GM18502 (cell line): Measurements from ENCODE around the gene KIRREL3.

Experiments
- ATAC-seq: cut with Tn5 transposase; IDR thresholded peaks from one replicate; pipeline ENCODE4 v1.9.1; 2021; ENCODE audit warnings: mild to moderate bottlenecking; ENCODE audit not compliant: unreplicated experiment, poor library complexity

The KIRREL3 gene

DNA sequence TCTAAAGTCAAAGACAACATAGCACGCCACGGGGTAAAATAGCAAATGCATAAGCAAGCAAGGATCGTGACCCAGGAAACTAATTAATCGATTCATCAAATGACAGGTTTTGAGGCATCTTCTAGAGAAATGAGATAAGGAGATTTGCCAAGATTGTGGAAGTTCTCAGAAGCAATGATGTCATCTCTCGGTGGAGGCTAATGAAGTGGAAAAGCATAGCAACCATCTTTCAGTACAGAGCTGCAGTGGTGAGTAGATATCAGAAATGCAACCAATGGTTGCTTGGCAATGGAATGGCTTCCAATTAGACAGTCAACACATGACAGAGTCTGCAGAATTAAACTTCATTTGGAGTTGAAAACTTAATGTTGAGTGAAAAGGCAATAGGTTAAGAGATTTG is 116.0 kb downstream of the KIRREL3 start:
- ATAC-seq = no peak

DNA sequence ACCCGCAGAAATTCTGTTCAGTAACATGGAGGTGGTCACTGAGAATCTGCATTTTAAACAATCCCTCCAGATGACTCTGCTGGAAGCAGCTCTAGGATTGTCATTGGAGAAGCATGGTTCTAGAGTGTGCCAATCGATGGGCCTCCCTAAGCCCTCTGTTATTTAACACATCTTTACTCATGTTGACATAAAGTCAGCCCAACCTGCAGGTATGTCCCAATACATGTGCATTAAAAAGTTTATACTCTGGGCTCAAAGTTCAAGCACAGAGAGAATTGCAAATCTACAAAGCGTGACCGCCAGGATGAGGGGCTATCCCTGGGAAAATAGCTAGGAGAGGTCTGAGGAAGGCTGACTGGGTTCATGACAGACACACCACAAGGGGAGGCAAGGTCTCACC is 116.4 kb downstream of the KIRREL3 start:
- ATAC-seq = no peak

GRCh38 chr11:126880872-126881271 is 119.7 kb downstream of the KIRREL3 start:
- no peak for ATAC-seq

GRCh38 chr11:126879516-126879915 is 121.1 kb downstream of the KIRREL3 start:
- no peak for ATAC-seq

DNA sequence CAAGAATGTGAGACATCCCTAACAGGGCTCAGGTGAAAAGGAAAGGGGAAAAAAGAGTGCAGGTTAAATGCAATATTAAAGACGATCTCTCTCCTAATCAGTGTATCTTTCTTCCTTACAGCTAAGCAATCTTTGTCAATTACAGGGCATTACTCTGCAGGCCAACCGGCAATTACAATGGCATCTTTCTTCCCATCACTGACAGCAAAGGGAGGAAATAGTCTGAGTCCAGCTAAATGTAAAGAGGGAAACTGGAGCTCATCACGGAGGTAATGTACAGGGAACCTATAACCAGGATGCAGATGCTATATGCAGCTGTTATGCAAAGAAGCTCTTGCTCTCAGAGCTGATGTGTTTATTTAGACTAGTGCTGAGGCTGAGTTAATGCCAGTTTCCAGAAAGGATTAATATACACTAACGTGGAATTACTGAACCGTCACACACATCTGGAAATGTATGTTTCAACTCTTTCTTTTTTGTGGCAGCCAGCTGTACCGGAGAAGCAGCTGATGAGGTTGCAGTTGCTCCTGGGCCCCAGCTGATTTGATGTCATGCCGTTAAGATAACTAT is 121.6 kb downstream of the KIRREL3 start:
- no peak for ATAC-seq

GRCh38 chr11:126874831-126875230 is 125.7 kb downstream of the KIRREL3 start:
- peak; percentile 49 for ATAC-seq

GRCh38 chr11:126874276-126874675 is 126.3 kb downstream of the KIRREL3 start:
- no peak for ATAC-seq

DNA sequence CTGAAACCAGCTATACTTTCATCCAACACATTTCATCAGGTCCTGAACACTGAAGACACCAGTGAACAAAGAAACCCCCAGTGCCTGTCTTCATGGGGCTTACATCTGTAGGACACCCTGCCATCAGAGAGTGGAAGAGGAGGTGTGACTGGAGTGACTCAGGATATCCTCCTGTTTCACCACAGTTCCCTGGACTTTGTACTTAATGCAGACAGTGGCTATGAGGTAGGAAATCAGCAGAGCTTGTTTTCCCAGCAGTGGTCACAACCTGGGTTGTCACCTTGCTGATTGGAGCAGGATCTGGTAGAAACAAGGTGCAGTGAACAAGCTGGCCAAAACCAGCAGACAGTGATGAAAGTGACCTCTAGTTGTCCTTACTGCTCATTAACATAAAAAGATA is 128.8 kb downstream of the KIRREL3 start:
- ATAC-seq = no peak

DNA sequence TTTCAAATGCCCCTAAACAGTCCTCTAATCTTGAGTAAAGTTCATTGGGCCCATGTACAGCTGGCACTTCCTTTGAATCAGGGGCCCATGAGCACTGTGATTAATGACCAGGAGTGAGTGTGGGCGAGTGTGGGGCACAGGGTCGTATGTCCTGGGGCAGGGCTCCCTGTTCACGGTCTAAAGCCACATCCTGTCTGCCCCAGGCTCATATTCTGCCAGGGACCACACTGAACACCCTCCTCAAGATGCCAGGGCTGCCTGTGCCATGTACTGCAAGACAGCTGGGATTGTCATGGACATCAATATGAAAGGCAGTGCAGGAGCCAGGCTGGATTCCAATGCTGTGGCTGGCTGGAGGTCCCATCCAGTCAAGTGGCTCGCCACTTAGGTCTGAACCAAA is 130.5 kb downstream of the KIRREL3 start:
- no peak for ATAC-seq

- no peak for ATAC-seq
Measured at GRCh38 chr11:126868741-126869140, 131.8 kb downstream of the KIRREL3 start.

GRCh38 chr11:126864934-126865333 is 135.6 kb downstream of the KIRREL3 start:
- ATAC-seq = no peak

GRCh38 chr11:126863294-126863997 is 137.1 kb downstream of the KIRREL3 start:
- ATAC-seq = no peak

DNA sequence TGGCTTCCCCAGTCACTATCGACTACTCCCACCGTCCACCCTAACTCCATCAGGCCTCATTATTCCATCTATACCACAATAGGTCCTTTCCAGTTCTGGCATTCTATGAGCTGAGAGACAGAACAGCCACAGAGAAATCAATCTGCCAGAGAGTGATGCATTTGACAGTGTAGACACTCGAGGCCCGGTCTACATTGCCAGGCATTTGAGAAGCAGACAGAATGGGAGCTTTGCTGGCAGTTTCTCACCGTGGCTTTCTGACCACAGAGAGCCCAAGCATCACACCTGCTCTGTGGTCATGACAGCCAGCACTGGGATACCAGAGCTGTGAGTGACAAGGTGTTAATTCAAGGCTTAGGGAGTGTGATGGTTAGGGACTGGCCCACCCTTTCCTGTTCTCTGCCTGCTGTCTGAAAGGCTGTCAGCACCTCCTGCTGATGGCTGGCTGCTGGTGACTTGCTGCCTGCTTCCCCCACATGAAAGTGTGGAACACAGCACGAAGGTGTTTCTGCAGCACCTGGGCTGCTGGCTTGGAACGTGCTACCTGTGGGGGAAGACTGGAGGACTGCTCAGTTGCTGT is 137.8 kb downstream of the KIRREL3 start:
- ATAC-seq = no peak

GRCh38 chr11:126861796-126862459 is 138.6 kb downstream of the KIRREL3 start:
- ATAC-seq = no peak

DNA sequence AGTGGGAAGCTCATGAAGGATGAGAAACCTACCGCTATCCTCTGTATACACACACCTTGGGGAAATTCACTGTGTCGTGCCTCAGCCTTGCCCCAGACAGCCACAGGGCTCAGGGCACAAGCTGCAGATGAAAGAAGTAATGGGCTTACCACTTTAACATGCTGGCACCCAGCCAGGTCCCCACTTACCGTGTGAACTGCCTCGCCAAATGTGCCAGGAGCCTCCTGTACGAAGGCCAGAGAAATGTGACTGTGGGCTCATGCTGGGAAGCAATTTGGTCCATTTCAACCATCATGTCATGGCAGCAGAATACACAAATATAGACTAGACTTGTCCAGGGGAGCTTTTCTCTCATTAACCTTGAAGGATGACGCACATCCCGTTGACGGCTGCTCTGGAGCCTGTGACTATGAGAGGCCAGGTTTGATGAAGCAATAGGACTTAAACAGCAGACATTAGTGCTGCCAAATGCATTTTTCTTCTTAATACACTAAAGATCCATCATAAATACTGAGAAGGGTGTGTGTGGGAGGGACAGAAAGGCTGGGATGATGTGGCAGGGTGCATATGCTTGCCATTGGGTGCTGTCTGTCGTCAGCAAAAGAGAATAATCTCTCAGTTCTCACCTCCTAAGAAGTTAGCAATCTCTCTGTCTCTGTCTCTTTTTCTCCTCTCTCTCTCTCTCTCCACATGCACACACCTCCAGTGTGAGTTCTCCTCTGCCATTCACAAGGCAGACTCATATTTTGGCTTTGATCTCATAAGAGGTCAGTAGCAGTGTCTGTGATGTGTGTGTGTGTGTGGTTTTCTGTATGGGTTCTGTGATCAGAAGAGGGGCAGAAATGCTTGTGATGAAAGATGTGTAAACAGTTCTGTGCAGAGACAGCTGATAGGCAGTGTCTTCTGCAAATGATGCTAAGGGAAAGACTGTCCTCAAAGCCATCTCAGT is 142.4 kb downstream of the KIRREL3 start:
- no peak for ATAC-seq

- ATAC-seq = no peak
Measured at GRCh38 chr11:126855536-126855935, 145.0 kb downstream of the KIRREL3 start.

- ATAC-seq = no peak
Measured at GRCh38 chr11:126853732-126854131, 146.8 kb downstream of the KIRREL3 start.

DNA sequence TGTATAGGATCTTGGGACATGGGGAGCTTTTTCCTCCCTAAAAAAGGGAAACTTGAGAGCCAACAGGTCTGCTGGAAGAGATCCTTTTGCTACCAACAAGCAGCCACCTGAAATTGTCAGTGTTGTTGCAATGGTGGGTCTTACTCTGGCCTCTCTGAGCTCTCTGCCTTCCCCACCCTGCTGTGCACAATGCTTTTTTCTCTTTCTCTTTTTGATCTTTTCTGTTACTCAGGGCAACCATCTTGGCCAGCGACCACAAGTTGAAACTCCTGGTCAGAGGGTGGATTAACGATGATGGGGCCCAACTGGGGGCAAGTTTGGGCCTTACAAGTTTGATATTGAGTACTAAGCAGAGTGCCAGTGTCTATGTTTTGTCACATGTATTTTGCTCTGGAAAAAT is 155.8 kb downstream of the KIRREL3 start:
- no peak for ATAC-seq

GRCh38 chr11:126843096-126843495 is 157.5 kb downstream of the KIRREL3 start:
- ATAC-seq = no peak

DNA sequence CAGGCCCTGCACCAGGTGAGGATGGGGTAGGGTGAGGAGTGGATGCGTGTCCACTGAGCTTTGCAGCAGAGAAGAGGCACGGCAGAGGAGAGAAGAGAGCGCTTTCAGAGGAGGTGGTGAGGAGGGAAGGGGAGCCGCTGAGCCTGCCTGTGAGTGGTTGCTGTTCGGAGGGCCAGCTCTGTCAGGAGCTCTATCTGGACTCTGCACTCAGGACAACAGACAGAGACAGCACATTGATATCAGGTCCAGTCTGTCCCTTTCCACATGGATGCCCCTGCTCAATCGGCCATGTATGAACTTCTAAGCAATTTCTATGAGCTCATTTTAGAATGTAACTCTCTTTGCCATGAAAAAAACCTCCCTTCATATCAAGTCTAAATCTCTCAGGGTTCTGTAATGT is 158.6 kb downstream of the KIRREL3 start:
- no peak for ATAC-seq
